ENCODE measurements around the gene AVPR1B.
A peak's percentile ranks its signal among the peaks of the same experiment; 100 is the strongest.

Gene AVPR1B

DNA sequence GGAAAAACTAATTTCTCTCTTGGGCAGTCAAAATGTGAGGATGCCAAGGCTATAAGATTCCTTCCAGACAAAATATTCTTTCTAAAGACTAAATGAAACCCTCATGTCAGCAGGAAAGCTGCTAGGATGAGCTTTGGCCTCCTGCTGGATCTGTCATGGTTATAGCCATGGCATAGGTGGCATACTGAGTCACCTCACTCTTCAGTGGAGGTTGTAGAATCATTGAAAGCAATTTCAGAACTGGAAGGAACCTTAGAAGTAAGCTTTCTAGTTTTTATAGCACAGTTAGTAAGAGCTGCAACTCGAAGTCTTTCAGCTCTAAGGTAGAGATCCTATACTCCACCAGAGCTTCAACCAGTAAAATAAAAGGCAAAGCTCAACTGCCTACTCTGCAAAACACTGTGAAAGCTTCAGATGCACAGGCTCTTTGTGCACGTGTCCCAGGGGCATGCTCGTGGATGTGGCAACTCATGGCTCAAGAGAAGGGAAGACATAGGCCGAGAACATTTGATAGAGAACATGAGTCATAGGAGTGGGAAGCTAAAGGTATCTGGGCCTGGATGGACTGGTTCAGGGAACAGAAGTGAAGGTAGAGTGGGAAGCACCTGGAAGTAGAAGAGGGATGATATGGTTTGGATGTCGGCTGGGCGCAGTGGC lies 5.8 kb downstream of the AVPR1B start:
- DNase-seq, result no peak

DNA sequence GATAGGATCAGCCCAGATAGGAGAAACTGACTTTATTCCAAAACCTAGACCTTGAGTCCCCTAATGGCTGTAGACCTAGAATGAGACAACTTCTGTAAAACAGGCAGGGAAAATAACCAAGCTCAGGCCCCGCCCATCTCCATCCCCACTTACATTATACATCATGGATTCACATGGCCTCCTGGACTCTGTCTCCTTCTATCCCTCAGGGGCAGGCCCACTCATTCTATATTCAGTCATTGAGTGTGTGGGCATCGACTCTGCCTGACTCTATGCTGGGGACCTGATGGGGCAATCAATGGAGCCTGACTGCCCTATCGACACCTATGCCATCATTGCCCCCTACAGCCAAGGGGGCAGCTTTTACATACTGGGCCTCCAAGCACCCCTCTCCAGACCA lies 6.4 kb downstream of the AVPR1B start:
- no peak for DNase-seq

DNA sequence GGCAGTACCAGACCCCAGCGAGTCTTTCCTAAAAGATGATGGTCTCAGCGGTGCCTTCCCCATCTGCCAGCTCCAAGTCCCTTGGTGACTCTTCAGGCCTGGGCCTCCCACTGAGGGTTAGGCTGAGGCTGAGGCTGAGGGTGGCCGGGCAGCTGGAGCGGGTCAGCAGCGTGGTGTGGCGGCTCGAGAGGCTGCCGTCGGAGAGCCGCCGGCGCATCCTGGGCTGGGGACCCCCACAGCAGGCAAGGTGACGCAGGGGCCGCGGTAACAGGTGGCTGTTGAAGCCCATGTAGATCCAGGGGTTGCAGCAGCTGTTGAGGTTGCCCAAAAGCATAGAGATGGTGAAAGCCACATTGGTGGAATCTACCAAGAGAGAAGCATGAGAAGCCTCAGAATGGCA lies 7.0 kb downstream of the AVPR1B start:
- DNase-seq, result no peak

DNA sequence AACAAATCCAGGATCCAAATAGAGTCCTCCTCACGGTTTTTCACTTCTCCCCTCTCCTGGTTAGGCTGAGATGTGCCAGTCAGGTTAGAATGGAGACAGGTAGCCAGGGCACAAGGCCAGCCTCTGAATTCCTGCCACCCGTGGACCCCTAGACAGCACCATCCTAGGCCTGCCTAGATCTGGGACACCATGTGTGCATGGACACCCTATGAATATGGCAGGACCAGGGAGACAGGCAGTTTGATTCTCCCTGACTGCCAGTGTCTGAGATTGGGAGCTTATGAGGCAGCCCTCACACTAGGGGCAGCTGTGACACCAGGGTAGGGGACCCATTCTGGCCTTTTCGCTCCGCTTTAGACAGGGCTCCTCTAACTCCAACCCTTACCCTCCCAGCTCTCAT lies 7.5 kb downstream of the AVPR1B start:
- DNase-seq, result no peak

DNA sequence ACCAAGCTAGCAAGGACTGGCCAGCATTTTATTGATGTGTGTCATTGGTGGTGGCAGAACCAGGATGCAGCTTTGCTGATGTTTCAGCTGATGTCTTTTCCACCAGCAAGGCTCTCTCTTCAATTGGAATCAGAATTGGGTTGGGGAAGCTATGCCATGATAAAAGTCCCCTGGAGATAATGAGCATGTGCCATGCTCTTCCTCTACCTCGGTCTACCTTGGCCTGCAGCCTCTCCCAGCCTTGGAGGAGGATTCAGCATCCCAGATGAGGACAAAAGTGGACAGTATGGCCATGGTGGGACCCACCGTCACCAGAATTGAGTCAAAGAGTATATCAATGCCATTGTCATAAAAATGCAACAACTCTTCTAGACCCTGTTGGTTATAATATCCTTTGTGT lies 8.6 kb downstream of the AVPR1B start:
- DNase-seq, result no peak

DNA sequence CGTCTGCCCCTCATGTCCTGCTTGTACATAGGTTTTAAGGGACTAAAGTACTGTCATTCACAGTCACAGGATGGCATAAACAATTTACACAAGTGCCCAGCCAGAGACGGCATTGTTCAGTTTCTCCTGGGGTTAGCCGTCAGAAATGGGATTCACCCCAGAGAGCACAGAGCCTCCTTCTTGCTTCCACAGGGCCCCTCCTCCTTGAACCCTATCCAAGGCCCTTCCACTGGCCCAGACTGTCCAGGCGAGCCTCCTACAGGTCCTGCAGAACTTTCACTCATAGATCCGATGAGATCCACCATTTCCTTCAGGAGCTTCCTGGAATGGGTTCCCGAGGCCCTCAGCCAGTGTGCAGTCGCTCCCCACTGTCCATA lies 10.0 kb downstream of the AVPR1B start:
- DNase-seq, result no peak

DNA sequence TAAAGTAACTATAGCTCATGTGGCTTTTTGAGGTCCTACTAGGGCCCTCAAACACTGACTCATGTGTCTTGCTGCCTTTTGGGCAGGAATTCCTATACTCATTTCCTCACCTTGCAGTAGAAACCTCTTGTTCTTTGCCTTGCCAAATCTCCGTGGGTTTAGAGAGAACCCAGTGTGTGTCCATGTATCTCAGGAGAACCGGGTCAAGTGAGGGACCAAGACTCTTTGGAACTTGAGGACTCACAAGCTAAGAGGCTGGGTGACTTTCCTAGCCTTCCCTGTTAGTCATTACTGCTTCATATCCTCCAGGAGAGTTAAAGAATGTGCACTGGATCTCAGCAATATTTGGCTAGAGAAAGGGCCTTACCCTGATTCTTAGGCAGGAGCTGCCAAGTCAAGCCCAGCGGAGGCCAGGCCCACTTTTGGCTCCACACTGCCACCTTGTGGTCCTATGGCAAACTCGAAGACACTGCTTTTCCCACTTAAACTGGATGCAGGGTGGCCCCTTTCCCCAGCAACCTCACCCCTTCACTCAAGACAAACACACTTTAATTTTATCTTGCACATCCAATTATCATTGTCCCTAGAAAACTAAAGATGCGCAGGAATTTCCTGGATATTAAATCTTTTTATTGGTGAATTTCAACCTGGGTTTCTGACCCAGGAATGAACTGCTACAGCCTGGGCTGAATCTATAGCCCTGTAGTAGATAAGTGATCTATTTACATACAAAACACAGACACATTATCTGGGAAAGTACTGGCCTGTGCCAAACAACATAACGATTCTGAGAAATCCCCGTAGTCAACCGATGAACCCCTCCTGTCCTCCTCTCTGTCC lies 10.6 kb downstream of the AVPR1B start:
- peak; percentile 52 for DNase-seq

DNA sequence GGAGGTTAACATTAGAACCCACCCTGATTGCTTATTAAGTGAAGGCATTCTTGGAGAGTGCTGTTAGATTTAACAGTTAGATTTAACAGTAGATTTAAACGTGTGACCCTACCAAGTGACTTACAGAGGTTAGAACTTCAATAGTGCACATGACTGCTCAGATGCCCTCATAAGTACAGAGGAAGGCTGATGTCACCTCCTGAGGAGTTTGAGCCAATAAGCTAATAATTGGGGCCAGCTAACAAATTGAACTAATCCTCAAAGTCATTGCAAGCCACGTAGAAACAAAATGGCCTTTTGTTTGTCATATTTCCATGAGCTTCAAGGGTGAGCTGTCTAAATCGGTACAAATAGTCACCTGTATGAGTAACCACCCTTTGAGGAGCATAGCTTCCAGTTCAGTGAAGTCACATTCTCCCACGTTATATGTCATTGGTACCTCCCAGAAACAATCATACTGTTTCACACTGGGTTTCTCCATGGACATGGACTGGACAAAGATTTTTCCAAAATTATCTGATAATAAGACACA lies 11.7 kb downstream of the AVPR1B start:
- DNase-seq, result no peak

DNA sequence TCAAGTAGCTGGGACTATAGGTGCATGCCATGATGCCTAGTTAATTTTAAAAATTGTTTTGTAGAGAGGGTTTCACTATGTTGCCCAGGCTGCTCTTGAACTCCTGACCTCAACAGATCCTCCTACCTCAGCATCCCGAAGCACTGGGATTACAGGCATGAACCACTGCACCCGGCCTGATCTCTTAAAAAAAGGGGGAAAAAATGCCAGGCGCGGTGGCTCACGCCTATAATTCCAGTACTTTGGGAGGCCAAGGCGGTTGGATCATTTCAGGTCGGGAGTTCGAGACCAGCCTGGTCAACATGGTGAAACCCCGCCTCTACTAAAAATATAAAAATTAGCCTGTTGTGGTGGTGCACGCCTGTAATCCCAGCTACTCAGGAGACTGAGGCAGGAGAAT lies 13.2 kb downstream of the AVPR1B start:
- DNase-seq, result no peak

DNA sequence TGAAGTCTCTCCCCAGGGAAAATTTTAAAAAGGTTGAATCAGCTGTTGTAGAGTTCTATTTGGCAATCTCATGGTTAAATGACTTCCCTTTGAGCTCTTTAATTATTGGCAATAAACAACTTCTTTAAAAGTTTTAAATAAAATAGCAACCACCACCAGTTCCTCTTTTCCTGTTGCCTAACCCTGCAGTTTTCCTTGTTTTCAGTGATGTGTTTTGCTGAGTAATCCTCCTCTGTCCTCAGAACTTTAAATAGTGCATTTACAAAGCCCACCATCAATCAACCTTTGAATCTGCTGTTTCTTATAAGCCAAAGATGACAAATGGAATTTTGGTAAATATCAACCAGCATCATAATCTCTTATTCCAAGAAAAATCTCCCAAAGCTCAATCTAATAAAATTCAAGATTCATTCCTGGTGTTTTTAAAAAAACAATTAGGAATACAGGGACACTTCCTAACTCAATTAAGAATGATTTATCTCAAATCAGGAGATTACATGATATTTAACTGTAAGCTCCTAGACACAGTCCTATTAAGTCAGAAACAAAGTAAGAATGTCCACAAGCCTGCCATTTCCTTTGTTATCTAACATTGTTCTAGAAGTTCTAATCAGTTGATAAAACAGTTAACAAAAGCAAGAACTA lies 14.8 kb downstream of the AVPR1B start:
- no peak for DNase-seq

DNA sequence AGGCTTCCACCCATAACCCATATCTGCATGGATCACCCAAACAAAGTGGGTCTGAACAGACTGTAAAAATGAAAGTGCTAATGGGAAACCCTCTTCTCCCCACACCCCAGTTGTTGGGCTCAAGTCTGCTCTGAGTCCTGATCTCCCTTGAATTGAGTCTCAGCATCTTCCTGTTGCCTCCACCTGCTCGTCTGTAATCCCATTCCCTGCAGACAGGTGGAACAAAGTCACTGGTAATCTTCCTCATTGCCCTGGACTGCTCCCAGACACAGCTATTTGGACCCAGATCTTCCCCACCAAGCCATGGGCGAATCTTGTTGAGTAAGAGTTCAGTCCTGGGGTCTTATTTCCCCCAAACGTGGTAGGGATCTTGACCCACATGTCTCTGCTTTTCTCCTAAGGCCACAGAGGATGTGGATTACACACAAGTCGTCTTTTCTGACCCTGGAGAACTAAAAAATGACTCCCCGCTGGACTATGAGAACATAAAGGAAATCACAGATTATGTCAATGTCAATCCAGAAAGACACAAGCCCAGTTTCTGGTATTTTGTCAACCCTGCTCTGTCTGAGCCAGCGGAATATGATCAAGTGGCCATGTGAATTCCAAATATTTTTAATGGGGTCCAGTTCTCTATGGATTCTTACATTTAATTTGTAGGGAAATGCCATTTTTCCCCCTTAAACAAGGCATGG lies 15.7 kb downstream of the AVPR1B start:
- DNase-seq, result no peak

DNA sequence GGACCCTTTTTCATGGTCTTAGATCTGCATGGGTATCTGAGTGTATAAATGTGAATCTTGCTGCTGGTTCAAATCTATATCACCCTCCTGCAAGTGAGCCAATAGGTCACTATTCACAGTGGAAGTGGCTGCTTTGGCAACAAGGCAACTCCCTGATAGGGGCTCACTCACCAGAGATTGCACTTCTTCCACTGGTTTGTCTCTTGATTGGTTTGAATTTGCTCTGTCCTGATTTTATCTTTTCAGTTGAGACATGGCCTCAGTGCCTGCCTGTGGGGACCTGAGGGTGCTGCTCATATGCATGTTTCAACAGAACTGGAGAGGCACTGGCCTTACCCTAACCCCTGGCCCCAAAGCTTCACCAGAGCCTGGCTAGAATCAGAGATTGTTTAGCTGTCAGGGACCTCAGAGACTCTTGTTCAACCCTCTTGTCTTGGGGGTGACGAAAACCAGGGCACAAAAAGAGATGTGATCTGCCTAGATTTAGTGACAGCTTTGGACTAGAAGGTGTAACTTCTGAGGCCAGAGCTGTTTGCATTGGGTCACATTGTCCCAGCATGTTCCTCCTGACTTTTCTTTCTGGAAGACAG lies 16.9 kb downstream of the AVPR1B start:
- DNase-seq, result no peak

DNA sequence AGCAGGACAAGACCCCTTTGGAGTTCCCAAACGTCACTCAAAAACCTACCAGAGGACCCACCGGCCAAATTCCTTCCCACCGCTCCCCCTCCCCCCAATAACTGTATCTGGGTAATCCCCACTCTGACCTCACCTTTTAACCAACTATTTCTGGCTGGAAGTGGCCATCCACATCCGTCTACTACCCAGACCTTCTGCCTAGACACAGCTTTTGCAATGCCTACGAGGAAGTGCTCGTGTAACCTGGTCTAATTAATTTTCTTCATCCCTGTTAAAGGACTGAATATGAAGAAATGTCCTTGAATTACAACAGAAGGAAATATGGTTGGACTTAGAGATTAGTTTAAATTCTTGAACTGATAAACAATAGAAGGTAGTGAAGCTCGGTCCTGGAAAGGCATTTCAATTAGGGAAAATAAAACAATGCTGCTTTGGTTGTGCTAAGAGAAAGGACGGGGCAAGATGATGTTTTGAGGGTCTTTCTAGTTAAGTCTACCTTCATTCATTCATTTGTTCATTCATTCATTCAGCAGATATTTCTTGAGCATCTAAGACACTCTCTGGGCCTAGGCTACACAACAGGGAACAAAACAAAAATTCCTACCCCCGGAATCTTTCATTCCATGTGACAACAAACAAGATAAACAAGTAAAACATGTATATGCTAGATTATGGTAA lies 18.8 kb downstream of the AVPR1B start:
- no peak for DNase-seq

DNA sequence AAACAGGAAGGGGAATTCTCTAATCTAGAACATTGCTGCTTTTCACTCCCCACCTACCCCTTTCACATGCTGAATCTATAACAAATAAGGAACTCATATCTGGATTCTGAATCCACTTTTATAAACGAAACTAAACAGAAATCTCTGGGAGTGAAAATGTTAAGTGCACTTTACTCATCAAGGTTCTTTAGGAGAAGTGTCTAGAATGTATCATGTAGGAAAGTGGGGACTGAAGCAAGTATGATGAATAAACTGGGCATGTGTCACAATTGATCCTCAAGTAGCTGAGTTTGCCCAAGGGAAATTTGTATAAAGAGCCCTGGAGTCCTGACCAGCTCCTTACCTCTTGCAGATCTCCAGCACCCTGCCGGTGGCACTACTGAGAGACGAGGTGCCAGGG lies 19.8 kb downstream of the AVPR1B start:
- no peak for DNase-seq

DNA sequence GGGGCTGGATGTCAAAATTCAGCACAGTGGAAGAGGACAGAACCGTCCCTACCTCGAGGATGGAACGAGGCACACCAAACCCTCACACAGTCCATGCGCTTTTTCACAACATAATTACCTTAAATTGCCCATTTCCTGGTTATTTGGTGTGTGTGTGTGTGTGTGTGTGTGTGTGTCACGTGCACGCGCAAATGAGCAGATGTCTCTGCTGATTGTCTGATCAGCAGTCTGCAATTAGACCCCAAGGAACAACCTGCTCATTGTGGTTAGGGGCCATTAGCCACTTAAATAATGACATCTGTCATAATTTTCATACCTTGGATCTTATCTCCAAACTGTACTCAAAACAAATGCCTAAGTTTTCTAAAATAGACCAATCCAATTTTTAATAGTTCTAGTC lies 23.2 kb downstream of the AVPR1B start:
- DNase-seq, result no peak

DNA sequence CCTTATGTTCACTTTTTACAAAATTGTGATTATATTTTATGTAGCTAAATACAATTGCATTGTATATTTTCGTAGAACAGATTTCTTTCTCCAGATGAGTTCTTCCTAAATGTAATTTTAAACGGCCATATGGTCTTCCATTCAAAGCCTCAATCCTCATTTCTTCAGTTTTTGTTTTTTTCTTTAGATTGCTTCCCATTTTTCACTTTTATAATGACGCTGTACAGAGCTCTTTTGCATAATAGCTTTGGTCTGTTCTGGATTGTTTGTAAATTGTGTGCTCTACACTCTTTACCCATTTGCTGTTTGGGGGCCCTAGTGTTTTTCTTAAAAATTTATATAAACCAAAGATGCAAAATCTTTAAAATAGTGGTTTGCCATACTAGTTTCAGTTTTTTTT lies 27.8 kb downstream of the AVPR1B start:
- DNase-seq, result no peak

DNA sequence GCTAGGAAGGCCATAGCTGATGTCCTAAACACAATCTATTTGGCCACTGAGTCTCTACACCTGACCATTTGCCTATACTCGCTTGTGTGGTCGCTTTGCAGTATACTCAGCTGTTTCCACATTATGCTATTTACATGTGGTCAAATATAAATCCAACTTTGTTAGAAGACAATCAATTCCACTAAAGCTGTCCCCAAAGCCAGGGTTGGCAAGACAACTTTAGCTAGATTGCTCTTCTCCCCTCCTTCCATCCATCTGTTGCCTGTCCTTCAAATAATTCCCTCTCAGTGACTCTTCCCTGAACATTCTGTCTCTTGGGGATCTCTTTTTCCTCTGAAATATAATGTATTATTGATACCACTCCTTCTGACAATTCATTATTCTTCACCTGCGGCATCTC lies 30.1 kb downstream of the AVPR1B start:
- no peak for DNase-seq

DNA sequence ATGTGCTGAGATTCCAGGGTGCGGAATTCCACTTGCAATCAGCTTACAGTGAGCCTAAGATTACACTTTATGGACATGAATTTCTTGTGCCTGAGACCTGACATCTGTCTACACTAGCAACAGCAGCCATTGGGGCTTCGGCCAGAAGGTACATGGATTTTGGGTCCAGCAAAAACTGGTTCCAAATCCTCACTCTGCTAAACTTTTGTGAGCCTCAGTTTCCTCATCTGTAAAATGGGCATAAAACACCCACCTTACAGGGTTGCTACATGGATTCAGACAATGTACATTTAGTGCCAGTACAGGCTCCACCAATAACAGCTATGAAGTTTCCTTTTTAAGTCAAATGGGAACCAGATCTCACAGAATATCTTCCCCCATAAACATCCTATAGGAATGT lies 33.4 kb downstream of the AVPR1B start:
- no peak for DNase-seq

DNA sequence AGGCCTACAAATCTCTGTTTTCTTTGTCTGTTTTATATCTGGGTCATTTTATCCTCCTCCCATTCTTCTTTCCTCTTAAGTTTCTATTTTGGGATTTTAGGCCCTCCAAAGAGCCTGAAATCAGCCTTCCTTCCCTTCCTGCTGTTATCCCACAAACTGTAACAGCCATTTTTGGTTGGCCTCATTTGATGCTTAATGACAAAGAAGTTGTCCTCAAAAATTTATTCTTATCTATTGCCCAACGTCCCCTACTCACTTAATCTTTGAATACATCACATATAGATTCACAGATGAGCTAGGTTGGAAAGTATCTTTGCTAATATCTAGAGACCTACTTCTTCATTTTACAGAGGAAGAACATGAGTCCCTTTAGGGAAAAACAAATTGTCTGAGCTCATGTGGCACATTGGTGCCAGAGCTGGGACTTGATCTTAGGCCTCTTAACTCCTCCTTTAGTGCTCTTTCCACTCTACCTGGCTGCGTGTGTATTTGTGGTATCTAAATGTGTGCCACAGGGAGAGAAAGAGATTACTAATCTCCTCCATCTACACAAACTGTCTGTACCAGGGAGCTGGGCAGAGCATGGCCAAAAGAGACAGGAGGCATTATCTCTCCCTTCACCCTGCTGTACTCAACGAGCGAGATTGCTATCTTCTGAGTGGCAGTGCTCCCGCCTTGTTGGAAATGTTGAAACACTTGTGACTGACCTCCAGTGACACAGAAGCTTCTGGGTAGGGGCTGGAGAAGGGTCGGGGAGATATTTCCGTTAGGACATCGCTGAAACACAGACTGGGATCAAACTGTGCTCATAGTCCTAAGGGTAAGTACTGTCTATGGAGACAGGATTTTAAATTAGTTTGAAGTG lies 34.1 kb downstream of the AVPR1B start:
- DNase-seq, result no peak

DNA sequence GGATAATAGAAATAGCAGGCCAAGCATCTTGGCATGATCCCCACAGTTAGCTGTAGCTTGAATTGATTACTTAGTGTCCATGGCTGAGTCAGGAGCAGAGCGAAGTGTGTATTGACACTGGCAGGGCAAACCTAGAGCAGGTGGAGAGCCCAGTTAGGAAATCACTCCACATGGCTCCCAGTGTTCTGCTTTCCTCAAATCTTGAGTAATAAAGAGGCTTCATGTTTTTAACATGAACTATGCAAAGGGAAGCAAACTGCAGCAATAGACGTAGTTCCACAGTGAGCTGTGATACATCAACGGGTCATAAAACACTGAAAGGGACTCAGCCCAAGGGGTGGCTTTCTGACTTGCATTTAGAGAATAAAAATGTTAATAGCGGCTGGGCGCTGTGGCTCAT lies 35.3 kb downstream of the AVPR1B start:
- DNase-seq, result no peak
